Fibroblast of villous mesenchyme (primary cell): ENCODE results near the gene SMIM36. TPM values are rescaled to one million over a fixed set of nuclear protein-coding genes. Genes with fewer than 3 reads are reported as not detected.

ENCODE experiments used
- DNase-seq: peaks from one replicate; pipeline ENCODE4 v3.0.0-alpha.2; 2010; ENCODE audit warnings: low read depth
- H3K4me3 ChIP-seq: 2 replicates; pipeline ENCODE4 v1.5.1; 2011; ENCODE audit warnings: low read depth, mild to moderate bottlenecking, low read length
- total RNA-seq: library from RNA; depleted of rRNA; stranded (reverse); fragments of >200 nt; gene quantifications from 2 replicates; pipeline ENCODE4 v1.2.3, GENCODE V29; 2012
- TF ChIP-seq, protein P1 (sequence below): IDR thresholded peaks from 2 replicates; pipeline ENCODE4 v1.5.1; 2012; ENCODE audit warnings: low read depth, mild to moderate bottlenecking, low read length; ENCODE audit not compliant: insufficient read depth

SMIM36 gene
- total RNA-seq, 1 donor: not detected

- DNase-seq: peak; percentile 44
- TF ChIP-seq, protein P1, sequence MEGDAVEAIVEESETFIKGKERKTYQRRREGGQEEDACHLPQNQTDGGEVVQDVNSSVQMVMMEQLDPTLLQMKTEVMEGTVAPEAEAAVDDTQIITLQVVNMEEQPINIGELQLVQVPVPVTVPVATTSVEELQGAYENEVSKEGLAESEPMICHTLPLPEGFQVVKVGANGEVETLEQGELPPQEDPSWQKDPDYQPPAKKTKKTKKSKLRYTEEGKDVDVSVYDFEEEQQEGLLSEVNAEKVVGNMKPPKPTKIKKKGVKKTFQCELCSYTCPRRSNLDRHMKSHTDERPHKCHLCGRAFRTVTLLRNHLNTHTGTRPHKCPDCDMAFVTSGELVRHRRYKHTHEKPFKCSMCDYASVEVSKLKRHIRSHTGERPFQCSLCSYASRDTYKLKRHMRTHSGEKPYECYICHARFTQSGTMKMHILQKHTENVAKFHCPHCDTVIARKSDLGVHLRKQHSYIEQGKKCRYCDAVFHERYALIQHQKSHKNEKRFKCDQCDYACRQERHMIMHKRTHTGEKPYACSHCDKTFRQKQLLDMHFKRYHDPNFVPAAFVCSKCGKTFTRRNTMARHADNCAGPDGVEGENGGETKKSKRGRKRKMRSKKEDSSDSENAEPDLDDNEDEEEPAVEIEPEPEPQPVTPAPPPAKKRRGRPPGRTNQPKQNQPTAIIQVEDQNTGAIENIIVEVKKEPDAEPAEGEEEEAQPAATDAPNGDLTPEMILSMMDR: no peak
- H3K4me3 ChIP-seq: no peak overlapping the region
These were observed 23.4 kb downstream of the SMIM36 start for GRCh38 chr17:55487695-55488432.

DNA sequence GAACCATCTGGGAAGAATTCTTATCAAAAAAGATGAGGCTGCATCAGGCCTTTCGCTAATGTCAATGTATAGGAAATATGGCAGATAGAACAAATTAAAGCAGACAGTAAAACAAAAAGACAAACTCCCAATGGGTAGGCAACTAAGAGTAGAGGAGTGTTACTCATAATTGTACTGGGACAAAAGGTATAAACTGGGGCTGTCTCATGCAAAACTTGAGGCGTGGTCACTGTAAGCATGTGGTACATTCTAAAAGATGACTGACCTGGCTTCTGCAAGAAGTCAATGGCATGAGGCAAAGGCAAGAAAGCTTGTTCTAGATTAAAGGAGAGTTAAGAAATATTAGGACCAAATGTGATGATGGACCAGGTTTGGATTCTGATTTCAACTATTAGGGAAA is 26.7 kb downstream of the SMIM36 start:
- DNase-seq: no peak

GRCh38 chr17:55482591-55483389 is 28.5 kb downstream of the SMIM36 start:
- no peak overlapping the region for H3K4me3 ChIP-seq
- TF ChIP-seq, protein P1: no peak
- DNase-seq: no peak

More for the DNA sequence above, 26.7 kb downstream of the SMIM36 start:
- H3K4me3 ChIP-seq: no peak overlapping the region
- TF ChIP-seq, protein P1: no peak

DNA sequence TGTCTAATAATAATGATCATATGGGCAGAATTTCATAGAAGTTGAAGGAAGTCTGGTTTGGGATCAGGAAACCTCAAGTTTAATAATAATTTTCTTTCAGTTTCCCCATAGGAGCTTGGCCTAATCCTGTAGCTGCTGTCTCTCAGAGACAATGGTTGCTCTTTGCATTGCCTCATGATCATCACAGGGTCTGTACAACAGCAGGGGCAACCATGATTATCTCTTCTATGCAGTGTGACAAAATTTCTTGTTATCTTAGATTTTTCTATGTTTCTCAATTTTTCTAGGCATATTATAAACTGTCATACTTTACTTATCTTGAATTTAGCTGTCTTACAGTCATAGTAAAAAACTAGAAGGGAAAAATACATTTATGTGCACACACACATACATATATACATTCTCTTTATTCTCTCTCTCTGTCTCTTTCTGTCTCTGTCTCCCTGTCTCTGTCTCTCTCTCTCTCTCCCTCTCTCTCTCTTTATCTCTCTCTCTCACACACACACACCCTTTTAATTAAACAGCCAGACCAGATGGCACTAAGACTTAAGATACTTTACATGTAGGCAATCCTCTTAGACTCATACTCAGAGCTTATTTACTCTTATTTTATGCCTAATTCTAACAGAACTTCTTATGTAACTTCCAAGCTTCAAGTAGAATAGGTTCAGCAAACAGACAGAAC is 30.5 kb downstream of the SMIM36 start:
- DNase-seq: no peak
- no peak overlapping the region for H3K4me3 ChIP-seq
- TF ChIP-seq, protein P1: no peak

GRCh38 chr17:55479903-55480302 is 31.3 kb downstream of the SMIM36 start:
- TF ChIP-seq, protein P1: no peak
- H3K4me3 ChIP-seq: no peak overlapping the region
- DNase-seq: no peak

GRCh38 chr17:55478971-55479370 is 32.3 kb downstream of the SMIM36 start:
- no peak overlapping the region for H3K4me3 ChIP-seq
- DNase-seq: no peak
- TF ChIP-seq, protein P1: no peak
